ENCODE data around the gene SPATA2.
"Not testable (repeated sequence)": the region's sequence is repeated elsewhere in the genome, so short reads cannot be mapped to it uniquely, and the experiment has no call there.

SPATA2 gene

DNA sequence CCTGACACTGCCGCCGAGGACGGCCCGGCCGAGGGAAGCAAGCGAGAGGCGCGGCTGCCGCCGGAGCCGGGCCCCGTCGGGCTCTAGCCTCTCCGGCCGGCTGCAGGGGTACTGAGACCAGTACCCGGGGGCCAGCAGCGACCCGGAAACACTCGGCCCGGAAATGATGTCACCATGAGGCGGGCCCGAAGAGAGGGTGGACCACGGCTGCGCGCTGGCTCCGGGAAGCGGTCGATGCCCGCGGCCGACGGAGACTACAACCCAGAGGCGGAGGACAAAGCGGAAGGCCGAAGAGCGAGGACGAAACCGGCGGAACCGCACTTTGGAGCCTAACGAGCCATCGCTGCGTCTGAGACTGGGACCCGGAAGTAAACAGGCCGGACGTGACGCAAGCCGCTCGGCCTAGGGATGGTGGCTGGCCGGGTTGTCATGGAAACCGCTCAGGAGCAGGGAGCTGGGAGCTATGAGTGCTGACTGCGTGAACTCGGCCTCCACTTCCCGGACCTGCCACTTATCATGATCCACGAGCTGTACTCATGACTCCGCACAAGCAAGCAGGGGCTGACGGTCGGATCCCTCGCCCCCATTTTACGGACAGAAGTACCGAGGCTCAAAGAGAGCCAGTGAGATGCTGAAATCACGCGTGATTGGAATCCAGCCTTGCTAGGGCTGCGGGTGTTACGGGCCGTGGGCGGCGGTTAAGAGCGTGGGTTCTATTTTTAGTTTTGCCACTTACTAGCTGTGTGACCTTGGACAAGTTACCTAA lies at the start of gene SPATA2:
Gene SPATA2 (minus strand): TSS at position 150 of the 766 bp plus-strand sequence. CDS start 7,039 bp downstream, outside the sequence.
- FAIRE-seq, result no peak

DNA sequence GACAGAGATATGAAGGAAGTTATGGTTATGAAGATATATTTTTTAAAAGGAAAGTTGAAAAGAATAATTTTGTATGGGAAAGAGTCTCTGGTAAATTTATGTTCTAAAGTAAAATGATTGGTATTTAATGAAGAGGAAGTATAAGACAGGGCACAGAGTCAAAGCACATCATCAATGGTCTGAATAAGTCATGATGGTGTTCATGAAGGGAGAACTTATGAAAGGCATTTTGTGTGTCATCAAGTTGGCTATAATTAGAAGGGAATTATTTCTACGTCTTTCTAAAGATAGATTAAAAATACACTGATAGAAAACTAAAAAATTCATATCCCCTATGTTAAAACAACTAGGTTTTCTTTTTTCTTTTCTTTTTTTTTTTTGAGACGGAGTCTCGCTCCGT lies 46.1 kb upstream of the SPATA2 start:
- no peak for FAIRE-seq

DNA sequence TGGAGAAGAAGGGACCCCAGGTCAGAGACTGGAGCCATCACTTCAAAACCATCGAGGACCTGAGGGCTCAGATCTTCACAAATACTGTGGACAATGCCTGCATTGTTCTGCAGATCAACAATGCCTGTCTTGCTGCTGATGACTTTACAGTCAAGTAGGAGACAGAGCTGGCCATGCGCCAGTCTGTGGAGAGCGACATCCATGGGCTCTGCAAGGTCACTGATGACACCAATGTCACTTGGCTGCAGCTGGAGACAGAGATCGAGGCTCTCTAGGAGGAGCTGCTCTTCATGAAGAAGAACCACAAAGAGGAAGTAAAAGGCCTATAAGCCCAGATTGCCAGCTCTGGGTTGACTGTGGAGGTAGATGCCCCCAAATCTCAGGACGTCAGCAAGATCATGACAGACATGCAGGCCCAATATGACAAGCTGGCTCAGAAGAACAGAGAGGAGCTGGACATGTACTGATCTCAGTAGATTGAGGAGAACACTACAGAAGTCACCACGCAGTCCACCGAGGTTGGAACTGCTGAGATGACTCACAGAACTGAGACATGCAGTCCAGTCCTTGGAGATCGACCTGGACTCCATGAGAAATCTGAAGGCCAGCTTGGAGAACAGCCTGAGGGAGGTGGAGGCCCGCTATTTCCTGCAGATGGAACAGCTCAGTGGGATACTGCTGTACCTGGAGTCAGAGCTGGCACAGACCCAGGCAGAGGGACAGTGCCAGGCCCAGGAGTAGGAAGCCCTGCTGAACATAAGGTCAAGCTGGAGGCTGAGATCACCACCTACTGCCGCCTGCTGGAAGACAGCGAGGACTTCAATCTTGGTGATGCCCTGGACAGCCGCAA lies 42.0 kb upstream of the SPATA2 start:
- not testable (repeated sequence) for FAIRE-seq

- no peak for FAIRE-seq
These were observed 41.4 kb upstream of the SPATA2 start for GRCh38 chr20:49956689-49957088.

GRCh38 chr20:49955830-49956396 lies 40.6 kb upstream of the SPATA2 start:
- not testable (repeated sequence) for FAIRE-seq

GRCh38 chr20:49955167-49955566 lies 39.8 kb upstream of the SPATA2 start:
- no peak for FAIRE-seq

- no peak for FAIRE-seq
These were observed 35.8 kb upstream of the SPATA2 start for GRCh38 chr20:49951151-49951550.

DNA sequence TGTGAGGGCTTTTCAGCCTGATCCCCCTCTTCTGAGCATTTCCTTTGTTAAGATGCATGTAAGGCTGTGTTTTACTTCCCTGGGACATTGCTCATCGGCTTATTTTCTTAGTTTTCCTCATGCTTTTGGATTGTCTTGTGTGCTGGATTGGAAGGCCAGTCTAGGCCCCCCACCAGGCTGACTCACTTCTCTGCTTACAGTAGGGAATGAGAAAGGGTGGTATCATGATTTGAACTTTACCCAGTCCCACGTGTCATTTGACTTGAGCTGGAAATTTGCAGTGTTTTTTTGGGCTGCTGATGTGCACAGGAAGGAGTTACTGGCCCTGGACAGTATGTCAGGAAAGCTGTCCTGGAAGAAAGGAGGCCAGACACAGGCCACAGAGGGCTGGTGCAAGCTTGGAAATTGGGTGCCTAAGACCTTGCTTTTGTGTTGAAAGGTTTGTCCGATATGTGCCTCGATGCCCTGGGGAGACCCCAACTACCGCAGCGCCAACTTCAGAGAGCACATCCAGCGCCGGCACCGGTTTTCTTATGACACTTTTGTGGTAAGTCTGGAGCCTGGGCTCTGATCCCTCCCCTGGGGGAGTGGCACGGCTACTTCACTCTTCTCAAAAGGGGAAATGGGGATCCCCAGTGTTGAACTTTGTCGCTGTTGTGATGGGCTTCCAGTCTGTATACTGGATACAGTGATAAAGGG lies 33.6 kb upstream of the SPATA2 start:
- FAIRE-seq, result no peak

DNA sequence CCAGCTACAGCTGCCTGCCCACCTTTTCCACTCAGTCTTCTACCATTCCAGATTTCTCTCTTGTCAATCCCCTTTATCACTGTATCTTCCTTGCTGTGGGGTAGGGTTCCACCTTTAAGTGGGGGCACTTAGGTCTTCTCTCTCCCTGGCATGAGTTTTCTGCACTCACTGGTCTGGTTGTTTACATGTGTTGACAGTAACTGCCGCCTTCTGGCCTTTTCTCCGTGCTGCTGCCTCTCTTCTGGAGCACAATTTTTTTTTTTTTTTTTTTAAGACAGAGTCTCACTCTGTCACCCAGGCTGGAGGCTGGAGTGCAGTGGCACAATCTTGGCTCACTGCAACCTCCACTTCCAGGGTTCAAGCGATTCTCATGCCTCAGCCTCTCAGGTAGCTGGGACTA lies 32.8 kb upstream of the SPATA2 start:
- no peak for FAIRE-seq

DNA sequence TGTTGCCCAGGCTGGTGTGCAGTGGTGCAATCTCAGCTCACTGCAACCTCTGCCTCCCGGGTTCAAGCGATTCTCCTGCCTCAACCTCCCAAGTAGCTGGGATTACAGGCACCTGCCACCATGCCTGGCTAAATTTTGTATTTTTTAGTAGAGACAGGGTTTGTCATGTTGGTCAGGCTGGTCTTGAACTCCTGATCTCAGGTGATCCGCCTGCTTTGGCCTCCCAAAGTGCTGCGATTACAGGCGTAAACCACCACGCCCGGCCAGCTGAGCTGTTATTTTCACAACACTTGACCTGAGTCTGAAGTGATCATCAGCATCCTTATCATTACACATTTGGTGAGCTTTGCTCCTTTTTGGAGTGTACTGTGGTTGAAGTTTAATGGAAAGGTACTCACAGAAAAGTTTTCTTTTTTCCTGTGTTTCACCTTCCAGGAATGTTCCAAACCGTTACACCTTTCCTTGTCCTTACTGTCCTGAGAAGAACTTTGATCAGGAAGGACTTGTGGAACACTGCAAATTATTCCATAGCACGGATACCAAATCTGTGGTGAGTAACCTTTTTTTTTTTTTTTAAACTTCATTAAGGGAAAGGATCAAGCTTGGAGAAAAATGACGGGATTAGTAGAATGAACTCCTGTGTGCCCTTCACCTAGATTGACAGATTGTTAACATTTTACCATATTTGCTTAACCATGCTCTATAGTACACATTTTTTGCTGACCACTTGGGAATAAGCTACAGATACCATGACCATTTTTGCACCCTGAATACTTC lies 30.6 kb upstream of the SPATA2 start:
- FAIRE-seq, result no peak

DNA sequence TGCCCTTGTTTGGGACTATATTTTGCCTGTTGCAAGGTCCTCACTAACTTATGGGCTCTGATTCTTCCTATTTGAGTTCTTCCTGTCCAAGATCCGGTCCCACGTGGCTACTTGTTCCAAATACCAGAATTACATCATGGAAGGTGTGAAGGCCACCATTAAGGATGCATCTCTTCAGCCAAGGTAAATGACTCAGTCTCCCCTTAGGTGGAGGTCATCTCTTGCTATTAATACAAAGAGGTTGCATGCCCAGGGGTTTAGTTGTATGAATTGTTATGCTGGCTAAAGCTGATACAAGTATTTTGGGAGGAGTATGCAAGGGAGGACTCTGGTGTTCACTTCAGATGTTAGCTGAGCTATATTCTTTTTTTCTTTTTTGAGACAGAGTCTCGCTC lies 30.0 kb upstream of the SPATA2 start:
- FAIRE-seq, result no peak

GRCh38 chr20:49942942-49943341 lies 27.6 kb upstream of the SPATA2 start:
- no peak for FAIRE-seq

DNA sequence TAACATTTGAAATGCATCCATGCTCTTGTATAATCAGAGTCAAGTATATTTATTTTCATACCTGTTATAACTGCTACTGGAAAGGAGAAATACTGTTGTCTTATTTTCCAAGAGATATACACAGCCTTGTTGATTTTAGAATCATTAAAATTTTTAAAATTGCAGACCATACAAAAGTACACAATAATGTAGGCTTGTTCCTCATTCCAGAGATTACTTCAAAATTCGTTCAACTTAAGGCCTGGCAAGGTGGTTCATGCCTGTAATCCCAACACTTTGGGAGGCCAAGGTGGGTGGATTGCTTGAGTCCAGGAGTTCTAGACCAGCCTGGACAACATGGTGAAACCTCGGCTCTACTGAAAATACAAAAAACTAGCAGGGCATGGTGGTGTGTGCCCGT lies 27.0 kb upstream of the SPATA2 start:
- no peak for FAIRE-seq

- FAIRE-seq, result no peak
These were observed 26.1 kb upstream of the SPATA2 start for GRCh38 chr20:49941456-49941855.

DNA sequence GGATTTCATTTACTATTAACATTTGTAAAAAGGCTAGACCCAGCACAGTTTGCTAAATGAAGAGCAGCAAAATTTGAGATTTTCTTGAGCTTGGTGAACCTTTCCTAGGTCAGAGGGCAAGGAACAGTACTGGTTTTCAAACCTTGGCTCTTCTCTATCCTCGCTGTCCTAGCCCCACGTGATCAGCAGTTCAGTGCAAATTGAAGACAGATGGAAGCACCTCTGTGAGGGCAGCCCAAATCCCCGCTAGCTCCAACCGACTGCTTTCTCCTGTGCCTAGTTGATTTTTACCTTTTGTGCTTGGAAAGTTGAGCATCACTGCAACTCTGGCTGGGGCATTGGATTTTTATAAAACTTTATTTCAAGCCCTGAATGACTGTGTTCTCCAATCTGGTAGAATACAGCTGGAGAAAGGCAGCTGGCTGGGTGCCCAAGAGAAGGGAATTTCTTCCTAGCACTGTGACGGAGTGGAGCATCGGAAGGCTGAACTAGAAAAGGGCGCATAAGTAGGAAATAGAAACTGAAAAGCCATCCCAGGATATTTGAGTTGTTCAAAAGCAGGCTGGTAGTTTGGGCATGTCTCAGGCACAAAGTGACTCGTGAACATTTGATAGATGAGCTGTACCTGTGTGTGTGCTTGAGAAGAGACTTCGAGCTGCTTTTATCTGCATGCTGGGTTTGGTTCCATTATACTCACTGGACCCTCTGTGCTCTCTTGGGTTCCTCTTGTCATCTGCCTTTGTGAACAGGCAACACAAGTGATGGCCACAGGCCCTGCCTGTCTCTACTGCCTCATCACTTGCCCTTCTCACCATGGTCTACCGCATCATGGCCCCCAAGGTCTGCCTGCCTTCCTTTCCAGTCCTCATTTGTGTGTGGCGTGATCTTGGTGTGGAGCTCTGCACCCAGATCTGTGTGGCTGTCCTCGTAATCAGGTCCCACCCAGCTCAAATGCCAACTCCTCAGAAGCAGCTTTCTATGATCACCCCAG lies 23.1 kb upstream of the SPATA2 start:
- FAIRE-seq, result no peak

GRCh38 chr20:49937027-49937929 lies 21.9 kb upstream of the SPATA2 start:
- FAIRE-seq, result no peak

DNA sequence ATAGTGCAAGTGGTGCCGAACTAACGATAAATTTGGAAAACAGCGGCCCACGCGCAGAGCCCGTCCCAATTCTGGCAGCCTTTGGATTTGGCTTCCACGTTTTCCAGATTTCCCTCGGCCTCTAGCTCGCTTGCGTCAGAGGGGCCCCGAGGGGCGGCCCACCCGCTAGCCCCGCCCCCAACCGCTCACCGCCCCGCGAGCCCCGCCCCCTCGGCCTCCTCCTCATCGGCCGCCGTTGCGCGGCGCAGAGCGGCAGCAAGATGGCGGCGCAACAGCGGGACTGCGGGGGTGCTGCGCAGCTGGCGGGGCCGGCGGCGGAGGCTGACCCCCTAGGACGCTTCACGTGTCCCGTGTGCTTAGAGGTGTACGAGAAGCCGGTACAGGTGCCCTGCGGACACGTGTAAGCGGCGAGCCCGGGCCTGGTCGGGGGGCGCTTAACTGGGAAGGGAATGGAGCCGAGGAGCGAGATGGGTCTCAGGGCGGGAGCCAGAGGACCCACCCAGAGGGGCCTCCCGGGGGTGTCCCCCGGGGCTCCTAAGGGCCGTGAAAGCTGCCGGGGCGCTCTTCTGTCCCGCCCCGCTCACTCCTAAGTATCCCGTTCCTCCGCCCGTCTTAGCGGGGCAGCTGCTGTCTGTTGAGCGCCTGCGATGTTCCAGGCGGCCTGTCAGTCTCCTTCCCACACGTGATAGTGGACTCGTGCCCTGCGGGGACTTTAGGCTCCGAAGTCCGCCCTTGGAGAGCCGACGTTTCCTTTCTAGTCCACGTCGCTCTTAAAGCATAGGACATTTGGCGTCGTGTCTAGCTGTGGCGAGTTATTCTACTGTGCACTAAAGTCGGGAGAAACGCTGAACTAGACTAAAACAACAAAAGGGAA lies 21.1 kb upstream of the SPATA2 start, which contains the start of gene RNF114:
Gene RNF114 (plus strand): TSS at position 245 of the 874 bp plus-strand sequence. CDS start 16 bp downstream, at position 261.
- FAIRE-seq, result no peak

DNA sequence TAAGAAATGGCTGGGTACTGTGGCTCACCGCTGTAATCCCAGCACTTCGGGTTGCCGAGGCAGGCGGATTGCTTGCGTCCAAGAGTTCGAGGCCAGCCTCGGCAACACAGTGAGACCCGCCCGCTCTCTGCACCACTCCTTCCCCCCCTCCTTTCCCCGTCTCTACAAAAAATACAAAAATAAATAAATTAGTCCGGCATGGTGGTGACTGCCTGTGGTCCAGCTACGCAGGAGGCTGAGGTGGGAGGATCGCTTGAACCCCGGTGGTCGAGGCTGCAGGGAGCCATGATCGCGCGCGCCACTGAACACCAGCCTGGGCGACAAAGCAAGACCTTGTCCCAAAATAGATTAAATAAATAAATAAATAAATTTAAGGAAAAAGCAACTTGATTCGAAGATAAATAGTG lies 20.4 kb upstream of the SPATA2 start:
- FAIRE-seq, result no peak

DNA sequence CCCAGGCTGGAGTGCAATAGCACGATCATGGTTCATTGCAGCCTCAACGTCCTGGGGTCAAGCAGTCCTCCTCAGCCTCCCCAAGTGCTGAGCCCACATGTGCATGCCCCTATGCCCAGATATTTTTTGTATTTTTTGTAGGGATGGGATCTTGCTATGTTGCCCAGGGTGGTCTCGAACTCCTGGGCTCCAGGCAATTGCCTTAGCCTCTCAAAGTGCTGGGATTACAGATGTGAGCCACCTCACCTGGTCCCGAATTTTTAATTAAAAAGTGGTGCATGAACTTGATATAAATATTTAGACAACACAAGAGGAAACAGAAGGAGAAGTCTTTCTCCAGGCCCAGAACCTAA lies 13.8 kb upstream of the SPATA2 start:
- FAIRE-seq, result no peak

Measured in colon (tissue), 2 donors.